NCI-H2029 (cell line): Measurements from ENCODE around the gene SLC38A1.
"Not testable (repeated sequence)": the region's sequence is repeated elsewhere in the genome, so short reads cannot be mapped to it uniquely, and the experiment has no call there.

Experiments
- DNase-seq: peaks from one replicate; lab custom pipeline; 2025; lab: John Stamatoyannopoulos, UW

SLC38A1 gene

GRCh38 chr12:46207644-46208043, 61.2 kb downstream of the SLC38A1 start:
- DNase-seq: no peak

- no peak for DNase-seq
Measured at GRCh38 chr12:46206471-46206870, 62.4 kb downstream of the SLC38A1 start.

- no peak for DNase-seq
Measured at GRCh38 chr12:46205294-46205693, 63.5 kb downstream of the SLC38A1 start.

GRCh38 chr12:46201284-46201789, 67.5 kb downstream of the SLC38A1 start:
- no peak for DNase-seq

GRCh38 chr12:46200551-46200950, 68.3 kb downstream of the SLC38A1 start:
- DNase-seq: no peak

GRCh38 chr12:46198913-46199312, 69.9 kb downstream of the SLC38A1 start:
- no peak for DNase-seq

- DNase-seq: no peak
Measured at GRCh38 chr12:46197883-46198282, 71.0 kb downstream of the SLC38A1 start.

GRCh38 chr12:46190533-46190932, 78.3 kb downstream of the SLC38A1 start:
- DNase-seq: not testable (repeated sequence)

GRCh38 chr12:46188170-46188569, 80.7 kb downstream of the SLC38A1 start:
- DNase-seq: no peak

- DNase-seq: no peak
Measured at GRCh38 chr12:46187023-46187422, 81.8 kb downstream of the SLC38A1 start.

GRCh38 chr12:46186088-46186487, 82.8 kb downstream of the SLC38A1 start:
- DNase-seq: no peak

GRCh38 chr12:46185686-46186085, 83.2 kb downstream of the SLC38A1 start:
- no peak for DNase-seq

GRCh38 chr12:46184798-46185595, 83.8 kb downstream of the SLC38A1 start:
- no peak for DNase-seq

GRCh38 chr12:46183112-46183511, 85.7 kb downstream of the SLC38A1 start:
- DNase-seq: no peak

GRCh38 chr12:46181465-46181864, 87.4 kb downstream of the SLC38A1 start:
- no peak for DNase-seq

GRCh38 chr12:46179693-46180452, 89.0 kb downstream of the SLC38A1 start:
- no peak for DNase-seq

GRCh38 chr12:46177837-46178608, 90.8 kb downstream of the SLC38A1 start:
- DNase-seq: no peak

GRCh38 chr12:46177025-46177424, 91.8 kb downstream of the SLC38A1 start:
- DNase-seq: no peak

GRCh38 chr12:46174919-46175318, 93.9 kb downstream of the SLC38A1 start:
- DNase-seq: no peak

GRCh38 chr12:46174061-46174662, 94.7 kb downstream of the SLC38A1 start:
- no peak for DNase-seq

GRCh38 chr12:46168426-46168825, 100.4 kb downstream of the SLC38A1 start:
- DNase-seq: no peak

GRCh38 chr12:46167412-46167811, 101.4 kb downstream of the SLC38A1 start:
- no peak for DNase-seq
